H7 (cell line): ENCODE measurements around the gene NAV3. TPM values are rescaled to one million over a fixed set of nuclear protein-coding genes. Genes with fewer than 3 reads are reported as not detected.

ENCODE experiments used
- DNase-seq: peaks from one replicate; pipeline ENCODE4 v3.0.0; 2012
- H3K27me3 ChIP-seq: 2 replicates; pipeline ENCODE4 v1.6.0; 2011; ENCODE audit warnings: mild to moderate bottlenecking, low read length; ENCODE audit not compliant: control insufficient read depth, insufficient read depth
- H3K36me3 ChIP-seq: replicated peaks from 2 replicates; pipeline ENCODE4 v1.5.1; 2011; ENCODE audit warnings: low read length; ENCODE audit not compliant: control insufficient read depth, insufficient read depth
- H3K4me3 ChIP-seq: 2 replicates; pipeline ENCODE4 v1.5.1; 2011; ENCODE audit warnings: low read depth, mild to moderate bottlenecking, control low read depth, low read length, moderate library complexity; ENCODE audit not compliant: insufficient read depth
- total RNA-seq: library from RNA; depleted of rRNA; stranded (reverse); fragments of >200 nt; shearing (Covaris generic); gene quantifications from 2 replicates; pipeline ENCODE4 v1.2.3, GENCODE V29; 2014

The NAV3 gene
- total RNA-seq, 1 experiment from 2014 or later, result 0.14 TPM

DNA sequence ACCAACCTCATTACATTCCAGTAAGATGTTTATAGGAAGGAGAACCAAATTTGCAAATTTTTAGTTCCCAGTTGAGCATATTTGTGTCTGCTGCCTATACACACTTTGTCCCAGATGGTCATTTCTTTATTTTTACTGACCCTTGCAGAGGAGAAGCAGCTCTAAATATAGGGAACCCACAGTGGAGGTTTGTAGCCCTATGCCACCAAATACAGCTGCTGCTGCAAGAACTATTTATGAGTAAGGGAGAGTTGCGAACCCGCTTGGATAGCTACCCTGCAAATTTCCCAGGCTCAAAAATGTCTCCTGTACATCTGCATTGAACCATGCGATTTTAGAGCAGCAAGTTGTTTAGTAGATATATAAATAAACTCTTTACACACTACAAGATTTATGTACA lies 48.2 kb downstream of the NAV3 start:
- Histone ChIP-seq H3K27me3 (no peaks in the 10 kb centered on the region), H3K36me3 (no peaks in the 10 kb centered on the region), H3K4me3 (no peak overlapping the region)
- DNase-seq, result no peak

GRCh38 chr12:77882709-77883108 lies 52.0 kb downstream of the NAV3 start:
- Histone ChIP-seq H3K4me3 (no peak overlapping the region), H3K27me3 (no peaks in the 10 kb centered on the region), H3K36me3 (no peaks in the 10 kb centered on the region)
- no peak for DNase-seq

- no peak for DNase-seq
- H3K36me3 ChIP-seq, result no peaks in the 10 kb centered on the region
- no peak overlapping the region for H3K4me3 ChIP-seq
- H3K27me3 ChIP-seq, result no peaks in the 10 kb centered on the region
These were observed 57.9 kb downstream of the NAV3 start for GRCh38 chr12:77888611-77889010.

DNA sequence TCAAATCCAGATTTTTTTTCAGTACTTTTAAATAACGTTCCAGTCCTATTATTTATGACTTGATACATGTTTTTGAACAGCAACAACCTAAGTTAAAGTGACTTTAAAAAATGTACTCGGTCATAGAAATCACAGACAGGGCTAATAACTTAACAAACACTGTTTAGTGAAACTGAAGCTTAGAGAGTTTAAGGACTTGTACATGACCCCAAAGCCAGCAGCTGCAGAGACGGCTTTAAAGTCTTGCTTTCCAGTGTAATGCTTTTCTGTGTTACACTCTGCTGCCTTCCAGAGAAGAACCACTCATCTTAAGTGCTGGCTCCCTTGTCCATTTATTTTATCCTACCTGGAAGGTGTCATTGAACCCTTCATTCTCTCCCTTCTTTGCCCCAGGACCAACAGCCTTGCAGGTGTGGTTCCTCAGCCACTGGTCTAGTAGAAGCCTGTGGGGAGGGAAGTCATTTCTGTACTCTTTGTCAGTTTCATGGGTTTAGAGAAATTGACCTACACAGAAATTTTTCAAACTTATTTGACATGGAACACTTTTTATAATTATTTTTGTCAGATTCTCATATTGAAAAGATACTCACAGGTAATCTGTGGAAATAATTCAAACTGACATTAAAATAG lies 60.9 kb downstream of the NAV3 start:
- no peaks in the 10 kb centered on the region for H3K27me3 ChIP-seq
- no peak for DNase-seq
- H3K4me3 ChIP-seq, result no peak overlapping the region
- H3K36me3 ChIP-seq, result no peaks in the 10 kb centered on the region

DNA sequence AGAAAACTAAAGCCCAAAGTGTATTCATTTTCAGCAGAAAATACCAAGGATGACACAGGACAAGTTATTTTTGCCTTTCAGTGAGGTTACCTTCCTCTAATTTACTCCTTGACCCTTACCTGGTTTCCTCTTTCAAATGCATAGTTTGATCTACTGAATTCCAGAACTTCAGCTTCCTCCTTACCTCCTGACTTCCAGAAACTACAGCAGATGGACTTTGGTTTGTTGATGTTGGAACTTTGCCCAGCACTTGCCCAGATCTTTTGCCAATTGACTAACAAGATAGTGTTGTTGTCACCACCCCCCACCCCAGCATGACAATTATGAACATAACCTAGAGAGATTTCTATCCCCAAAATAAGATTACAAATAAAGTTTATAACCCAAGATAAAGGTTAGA lies 63.2 kb downstream of the NAV3 start:
- Histone ChIP-seq H3K27me3 (no peaks in the 10 kb centered on the region), H3K4me3 (no peak overlapping the region), H3K36me3 (no peaks in the 10 kb centered on the region)
- no peak for DNase-seq

- H3K36me3 ChIP-seq, result no peaks in the 10 kb centered on the region
- no peak for DNase-seq
- H3K27me3 ChIP-seq, result no peaks in the 10 kb centered on the region
- H3K4me3 ChIP-seq, result no peak overlapping the region
These were observed 63.9 kb downstream of the NAV3 start for GRCh38 chr12:77894556-77894955.

DNA sequence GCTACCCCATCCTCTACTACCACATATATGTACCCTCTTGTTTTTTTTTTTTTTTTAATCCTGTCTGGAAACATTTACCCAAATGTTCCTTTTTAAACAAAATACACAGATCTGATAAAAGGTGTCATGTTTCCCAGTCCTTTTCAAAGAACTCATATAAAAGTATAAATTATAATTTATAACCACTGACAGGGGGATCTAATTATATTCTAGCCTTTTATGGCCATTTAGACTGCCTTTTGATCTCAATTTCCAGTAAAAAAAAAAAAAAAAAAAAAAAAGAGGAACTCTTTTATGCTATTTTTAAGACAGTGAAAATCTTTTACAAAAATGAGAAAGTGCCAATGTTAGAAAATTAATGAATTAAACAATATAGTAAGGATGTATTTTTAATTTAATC lies 65.0 kb downstream of the NAV3 start:
- Histone ChIP-seq H3K36me3 (no peaks in the 10 kb centered on the region), H3K27me3 (no peaks in the 10 kb centered on the region), H3K4me3 (no peak overlapping the region)
- no peak for DNase-seq

- DNase-seq, result no peak
- H3K27me3 ChIP-seq, result no peaks in the 10 kb centered on the region
These were observed 77.2 kb downstream of the NAV3 start for GRCh38 chr12:77907936-77908335.

GRCh38 chr12:77914081-77914488 lies 83.4 kb downstream of the NAV3 start:
- no peaks in the 10 kb centered on the region for H3K27me3 ChIP-seq
- H3K36me3 ChIP-seq, result no peaks in the 10 kb centered on the region

More at GRCh38 chr12:77907936-77908335, 77.2 kb downstream of the NAV3 start:
- H3K4me3 ChIP-seq, result no peak overlapping the region
- H3K36me3 ChIP-seq, result no peaks in the 10 kb centered on the region

GRCh38 chr12:77915071-77915600 lies 84.4 kb downstream of the NAV3 start:
- Histone ChIP-seq H3K4me3 (no peak overlapping the region), H3K27me3 (no peaks in the 10 kb centered on the region), H3K36me3 (no peaks in the 10 kb centered on the region)
- no peak for DNase-seq

More at GRCh38 chr12:77914081-77914488, 83.4 kb downstream of the NAV3 start:
- H3K4me3 ChIP-seq, result no peak overlapping the region
- no peak for DNase-seq

DNA sequence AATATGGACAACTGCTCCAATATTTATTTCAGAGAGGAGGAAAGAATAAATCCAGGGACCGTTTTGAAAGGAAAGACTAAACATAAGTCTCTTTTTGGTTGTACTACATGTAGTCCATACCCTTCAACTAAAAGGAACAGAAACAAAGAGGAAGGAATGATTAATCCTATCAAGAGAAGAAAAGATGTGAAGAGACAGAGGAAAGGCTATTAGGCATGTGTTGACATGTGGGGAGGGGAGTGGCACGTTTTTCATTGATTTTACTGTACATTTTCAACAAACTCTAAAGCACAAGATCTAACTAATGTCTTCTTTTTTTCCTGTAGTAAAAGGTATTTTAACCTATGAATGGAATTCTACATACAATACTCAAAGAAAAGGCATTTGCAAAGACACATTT lies 85.6 kb downstream of the NAV3 start:
- DNase-seq, result no peak
- no peak overlapping the region for H3K4me3 ChIP-seq
- no peaks in the 10 kb centered on the region for H3K27me3 ChIP-seq
- H3K36me3 ChIP-seq, result no peaks in the 10 kb centered on the region

DNA sequence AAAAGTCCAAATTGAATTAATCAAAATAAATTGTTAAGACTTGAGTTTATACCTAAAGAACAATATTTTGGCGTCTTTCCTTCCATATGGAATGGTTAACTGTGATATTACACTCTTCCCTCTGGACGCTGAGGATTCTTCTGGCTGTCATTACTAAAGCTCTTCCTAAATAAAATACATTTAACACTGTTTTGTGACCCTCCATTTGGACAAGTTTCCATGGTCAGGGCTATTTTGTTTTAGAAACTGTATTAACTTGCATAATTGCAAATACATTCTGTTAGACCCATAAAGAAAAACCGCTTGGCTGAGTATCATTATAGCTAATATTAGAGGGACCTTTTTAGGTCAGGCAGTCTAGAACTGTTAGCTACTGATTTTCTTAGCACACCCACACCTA lies 87.4 kb downstream of the NAV3 start:
- no peak for DNase-seq
- Histone ChIP-seq H3K27me3 (no peaks in the 10 kb centered on the region), H3K36me3 (no peaks in the 10 kb centered on the region), H3K4me3 (no peak overlapping the region)

DNA sequence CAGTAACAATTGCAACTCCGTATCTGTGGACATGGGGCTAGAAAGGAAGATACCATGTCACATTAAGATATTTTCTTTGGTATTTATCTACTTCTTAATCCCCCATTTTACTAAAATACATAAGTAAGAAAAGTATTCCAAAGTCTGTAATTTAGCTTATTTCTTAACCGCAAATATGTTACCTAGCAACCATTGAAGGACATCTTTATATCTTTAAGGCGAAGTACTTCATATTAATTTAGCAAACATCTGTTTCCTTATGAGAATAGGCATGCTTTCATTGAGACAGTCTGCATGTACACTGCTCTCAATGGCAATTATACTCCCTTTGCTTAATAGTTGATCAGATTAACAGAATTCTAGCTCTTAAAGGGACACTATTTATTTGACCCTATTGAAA lies 88.8 kb downstream of the NAV3 start:
- Histone ChIP-seq H3K27me3 (no peaks in the 10 kb centered on the region), H3K36me3 (no peaks in the 10 kb centered on the region), H3K4me3 (no peak overlapping the region)
- no peak for DNase-seq

DNA sequence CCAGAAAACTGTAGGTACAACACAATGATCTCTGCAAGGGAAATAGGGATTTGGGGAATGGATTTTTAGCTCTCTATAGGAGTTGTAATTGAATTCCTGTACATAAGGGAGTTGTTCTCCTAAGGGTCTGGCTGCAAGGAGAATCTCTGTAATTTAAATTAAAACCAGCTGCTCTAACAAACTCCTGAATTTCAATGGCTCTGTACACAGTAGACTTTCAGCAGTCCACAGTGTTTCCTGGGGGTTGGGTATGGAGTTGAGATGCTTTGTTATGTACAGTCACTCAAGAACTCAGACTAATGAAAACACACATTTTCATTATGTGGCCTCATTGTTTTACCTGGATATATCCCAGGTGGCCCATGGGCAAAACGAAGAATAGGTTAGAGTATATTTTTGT lies 93.2 kb downstream of the NAV3 start:
- no peaks in the 10 kb centered on the region for H3K27me3 ChIP-seq
- H3K36me3 ChIP-seq, result no peaks in the 10 kb centered on the region
- no peak overlapping the region for H3K4me3 ChIP-seq
- no peak for DNase-seq

DNA sequence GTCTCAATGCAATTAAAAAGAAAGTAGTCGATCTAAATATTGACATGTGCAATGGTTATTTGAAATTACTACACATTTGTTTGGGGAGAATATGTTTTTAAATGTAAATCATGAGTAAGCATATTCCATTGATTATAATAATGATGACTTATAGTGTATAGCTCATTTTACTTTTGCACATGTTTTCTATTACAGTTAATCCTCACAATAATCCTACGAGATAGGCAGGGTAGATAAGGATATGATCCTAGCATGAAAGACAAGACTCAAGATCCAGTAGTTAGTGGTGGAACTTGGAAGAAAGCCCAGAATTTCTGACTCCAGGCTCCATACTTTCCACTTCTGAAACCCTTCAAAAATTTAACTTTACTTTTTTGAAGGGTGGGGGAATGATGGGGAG lies 94.0 kb downstream of the NAV3 start:
- no peak for DNase-seq
- no peak overlapping the region for H3K4me3 ChIP-seq
- H3K27me3 ChIP-seq, result no peaks in the 10 kb centered on the region
- no peaks in the 10 kb centered on the region for H3K36me3 ChIP-seq
